Amygdala (tissue), 56 donors: ENCODE data around the gene DNAH6.
"Not testable (repeated sequence)": the region's sequence is repeated elsewhere in the genome, so short reads cannot be mapped to it uniquely, and the experiment has no call there.

Experiments used
- DNase-seq, 56 donors: peaks; one replicate each; lab custom pipeline; 2025; lab: John Stamatoyannopoulos, UW

Gene DNAH6, protein sequence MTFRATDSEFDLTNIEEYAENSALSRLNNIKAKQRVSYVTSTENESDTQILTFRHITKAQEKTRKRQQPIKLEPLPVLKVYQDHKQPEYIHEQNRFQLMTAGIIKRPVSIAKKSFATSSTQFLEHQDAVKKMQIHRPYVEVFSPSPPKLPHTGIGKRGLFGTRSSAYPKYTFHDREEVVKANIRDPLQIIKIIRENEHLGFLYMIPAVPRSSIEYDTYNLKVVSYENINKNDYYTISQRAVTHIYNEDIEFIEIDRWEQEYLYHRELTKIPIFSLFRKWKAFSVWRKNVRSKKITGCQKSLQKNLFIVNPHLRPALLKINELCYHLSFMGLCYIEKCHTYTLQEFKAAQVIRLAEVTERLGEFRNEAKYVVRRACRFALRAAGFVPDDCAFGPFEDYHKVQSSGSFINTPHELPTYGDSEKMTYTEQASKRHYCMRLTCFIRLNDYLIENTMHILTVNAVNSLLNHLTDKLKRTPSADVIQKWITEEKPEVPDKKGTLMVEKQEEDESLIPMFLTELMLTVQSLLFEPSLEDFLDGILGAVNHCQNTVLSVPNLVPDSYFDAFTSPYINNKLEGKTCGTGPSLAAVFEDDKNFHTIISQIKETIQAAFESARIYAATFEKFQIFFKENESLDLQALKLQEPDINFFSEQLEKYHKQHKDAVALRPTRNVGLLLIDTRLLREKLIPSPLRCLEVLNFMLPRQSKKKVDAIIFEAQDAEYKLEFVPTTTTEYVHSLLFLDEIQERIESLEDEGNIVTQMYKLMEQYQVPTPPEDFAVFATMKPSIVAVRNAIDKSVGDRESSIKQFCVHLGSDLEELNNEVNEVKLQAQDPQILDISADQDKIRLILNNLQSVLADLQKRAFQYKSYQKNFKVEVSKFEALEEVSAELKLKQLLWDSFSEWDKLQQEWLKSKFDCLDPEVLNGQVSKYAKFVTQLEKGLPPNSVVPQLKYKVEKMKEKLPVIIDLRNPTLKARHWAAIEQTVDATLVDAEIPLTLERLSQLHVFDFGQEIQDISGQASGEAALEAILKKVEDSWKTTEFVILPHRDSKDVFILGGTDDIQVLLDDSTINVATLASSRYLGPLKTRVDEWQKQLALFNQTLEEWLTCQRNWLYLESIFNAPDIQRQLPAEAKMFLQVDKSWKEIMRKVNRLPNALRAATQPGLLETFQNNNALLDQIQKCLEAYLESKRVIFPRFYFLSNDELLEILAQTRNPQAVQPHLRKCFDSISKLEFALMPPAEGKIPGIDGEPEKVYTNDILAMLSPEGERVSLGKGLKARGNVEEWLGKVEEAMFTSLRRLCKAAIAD (N-terminal part only)

GRCh38 chr2:84516234-84516986, at the start of gene DNAH6:
TSS of gene DNAH6 (plus strand) at chr2:84516498. CDS start at chr2:84517827, 1,329 bp downstream.
- DNase-seq: peak; percentile 9 to 96 (median 84)

DNA sequence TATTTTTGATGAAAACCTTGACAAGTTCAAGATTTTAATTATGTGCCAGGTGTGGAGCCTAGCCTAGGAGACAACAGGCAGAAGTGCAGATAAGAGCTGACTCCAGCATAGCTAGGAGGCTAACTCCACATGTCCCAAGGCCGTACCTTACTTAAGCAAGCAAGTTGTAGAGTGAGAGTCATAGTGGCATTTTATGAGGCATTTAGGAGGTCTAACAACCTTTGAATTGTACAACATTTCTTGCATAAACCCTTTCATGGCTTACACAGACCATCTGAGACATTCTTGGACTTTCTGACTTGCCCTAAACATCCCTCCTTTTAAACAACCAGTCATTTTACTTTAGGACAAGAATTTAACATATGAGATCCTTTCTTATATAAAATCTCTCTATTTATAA, 48.9 kb upstream of the DNAH6 start:
- no peak for DNase-seq

GRCh38 chr2:84472423-84472822, 43.9 kb upstream of the DNAH6 start:
- DNase-seq: not testable (repeated sequence)

- no peak for DNase-seq
Observed at GRCh38 chr2:84472856-84473565, 43.3 kb upstream of the DNAH6 start.

- no peak for DNase-seq
Observed at GRCh38 chr2:84474176-84474575, 42.1 kb upstream of the DNAH6 start.

DNA sequence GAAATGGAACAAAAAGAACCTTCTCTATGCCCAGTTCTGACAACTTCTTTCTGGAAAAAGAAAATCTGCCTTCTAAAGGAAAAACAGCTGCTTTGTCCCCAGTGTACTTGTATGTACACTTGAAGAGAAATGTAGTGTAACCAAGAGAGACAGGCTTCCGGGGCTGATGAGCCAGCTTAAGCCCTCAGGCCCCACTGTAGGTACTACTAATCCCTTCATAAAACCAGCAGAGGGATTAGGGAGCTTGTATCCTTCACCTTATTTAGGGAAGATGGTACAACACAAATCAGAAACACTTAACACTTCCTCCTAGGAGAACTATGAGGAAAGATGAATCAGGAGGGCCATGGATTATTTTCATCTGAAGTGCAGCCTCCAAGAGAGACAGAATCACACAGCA, 38.4 kb upstream of the DNAH6 start:
- no peak for DNase-seq

DNA sequence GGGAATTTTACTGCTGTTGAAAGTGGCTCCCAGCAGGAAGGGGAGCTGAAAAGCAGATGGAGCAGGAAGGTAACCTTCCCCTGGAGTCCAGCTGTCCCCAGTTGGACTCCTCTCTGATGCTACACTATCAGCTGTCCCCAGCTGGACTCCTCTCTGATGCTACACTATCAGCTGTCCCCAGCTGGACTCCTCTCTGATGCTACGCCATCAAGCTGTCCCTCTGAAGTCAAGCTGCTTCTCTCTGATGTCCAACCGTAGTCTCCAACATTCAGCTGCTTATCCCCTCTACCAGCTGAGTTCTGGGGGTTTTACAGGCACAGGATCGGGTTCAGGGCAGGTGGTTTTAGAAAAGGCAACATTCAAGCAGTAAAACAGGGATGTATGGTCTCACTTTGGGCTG, 37.4 kb upstream of the DNAH6 start:
- no peak for DNase-seq

DNA sequence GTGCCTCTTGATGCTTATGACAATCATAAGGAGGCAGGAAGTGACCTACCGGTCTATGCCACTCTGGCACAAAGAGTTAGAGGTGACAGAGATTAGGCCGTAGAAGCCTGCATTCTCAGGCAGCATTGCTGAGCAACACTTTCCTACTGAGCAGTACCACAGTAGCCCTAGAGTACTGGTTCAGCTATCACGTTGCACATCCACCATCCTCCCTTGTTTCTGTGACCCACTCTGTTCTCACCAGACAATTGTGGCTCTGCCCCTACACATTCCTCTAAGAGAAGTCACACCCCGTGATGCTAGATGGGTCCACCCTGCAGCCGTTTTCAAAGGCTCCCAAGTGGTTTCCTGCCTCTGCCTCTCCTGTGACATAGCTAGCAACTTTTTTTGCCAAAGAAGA, 34.6 kb upstream of the DNAH6 start:
- DNase-seq: no peak

DNA sequence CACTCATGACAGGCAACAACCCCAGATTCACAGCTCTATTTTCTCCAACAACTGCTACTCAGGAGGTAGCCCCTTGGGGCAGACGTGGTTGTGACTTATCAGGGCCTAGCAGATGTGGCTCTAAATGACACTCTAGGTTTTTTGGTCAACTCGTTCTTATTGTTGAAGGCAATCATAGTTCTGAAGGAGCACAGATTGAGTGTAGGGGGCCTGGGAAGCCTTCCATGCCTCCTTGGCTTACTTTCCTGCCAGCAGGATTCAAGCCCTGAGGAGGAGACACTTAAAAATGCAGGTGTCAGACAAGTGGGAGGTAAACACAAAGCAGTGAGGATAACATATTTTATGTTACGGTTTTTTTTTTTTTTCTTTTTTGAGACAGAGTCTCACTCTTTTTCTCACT, 33.7 kb upstream of the DNAH6 start:
- DNase-seq: no peak

- no peak for DNase-seq
Observed at GRCh38 chr2:84483320-84483719, 33.0 kb upstream of the DNAH6 start.

GRCh38 chr2:84486441-84487115, 29.7 kb upstream of the DNAH6 start:
- peak in 1 of 56 donors; percentile 0 for DNase-seq

GRCh38 chr2:84487298-84487996, 28.9 kb upstream of the DNAH6 start:
- DNase-seq: no peak

DNA sequence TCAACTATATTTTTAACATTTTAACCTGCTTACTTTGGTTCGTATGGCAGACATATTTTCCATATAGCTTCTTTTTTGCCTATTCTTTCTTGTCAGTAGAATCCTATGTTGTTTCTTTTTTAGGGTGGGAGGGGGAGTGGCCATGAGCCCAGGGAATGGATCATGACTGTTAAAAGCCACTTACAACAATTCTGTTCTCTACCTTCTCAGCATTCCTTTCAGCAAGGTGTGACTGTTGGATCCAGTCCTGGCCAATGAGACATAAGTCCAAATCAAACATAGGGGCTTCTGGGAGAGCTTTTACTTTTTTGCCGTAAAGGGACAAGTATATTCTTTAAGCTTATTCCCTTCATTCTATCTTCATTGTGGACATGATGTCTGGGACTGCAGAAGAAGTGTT, 25.0 kb upstream of the DNAH6 start:
- no peak for DNase-seq

DNA sequence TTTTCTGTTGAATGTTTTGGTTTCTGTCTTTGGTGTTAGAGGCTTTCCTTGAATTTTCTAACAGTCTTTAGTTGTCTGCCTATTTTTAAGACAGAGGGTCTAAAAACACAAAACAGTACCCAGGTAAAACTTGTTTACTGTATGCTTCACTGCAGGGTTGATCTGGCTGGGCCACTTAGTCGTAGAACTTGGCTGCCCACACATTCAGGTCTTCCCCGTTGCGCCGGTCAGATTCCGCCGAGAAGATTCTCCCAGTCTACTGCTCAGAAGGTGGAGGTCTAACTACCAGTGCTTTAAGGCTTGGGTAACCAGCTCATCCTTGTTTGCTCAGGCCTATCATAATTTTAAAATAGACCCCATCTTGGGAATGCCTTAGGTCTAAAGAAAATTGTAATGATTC, 24.6 kb upstream of the DNAH6 start:
- no peak for DNase-seq

GRCh38 chr2:84492571-84492970, 23.7 kb upstream of the DNAH6 start:
- DNase-seq: no peak

DNA sequence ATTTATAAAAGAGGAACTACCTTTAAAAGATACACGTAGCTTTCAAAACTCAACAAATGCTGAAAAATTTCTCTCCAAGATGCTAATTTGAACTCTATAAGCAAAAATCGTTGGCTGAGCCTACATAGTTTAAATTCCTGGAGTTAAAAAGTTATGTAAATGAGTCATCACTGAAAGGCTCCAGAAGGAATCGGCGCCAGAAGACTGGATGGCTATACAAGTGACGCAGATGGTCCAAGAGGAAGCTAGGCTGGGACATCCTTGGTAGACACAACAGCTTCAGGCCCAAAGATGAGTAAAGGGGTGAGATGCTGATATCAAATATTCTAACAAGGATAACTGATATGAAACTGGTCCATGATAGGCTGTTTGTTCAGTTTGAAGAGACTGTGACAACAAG, 22.8 kb upstream of the DNAH6 start:
- DNase-seq: no peak

GRCh38 chr2:84494070-84494469, 22.2 kb upstream of the DNAH6 start:
- no peak for DNase-seq

GRCh38 chr2:84495539-84496146, 20.7 kb upstream of the DNAH6 start:
- peak in 3 of 56 donors; percentile 3 to 9 (median 4) for DNase-seq
